GM18870 (cell line): Measurements from ENCODE around the gene KIF6.
"Not testable (repeated sequence)": the region's sequence is repeated elsewhere in the genome, so short reads cannot be mapped to it uniquely, and the experiment has no call there.

ENCODE experiments used
- ATAC-seq: cut with Tn5 transposase; IDR thresholded peaks from one replicate; pipeline ENCODE4 v1.9.1; 2021; ENCODE audit warnings: moderate library complexity; ENCODE audit not compliant: unreplicated experiment

The KIF6 gene

DNA sequence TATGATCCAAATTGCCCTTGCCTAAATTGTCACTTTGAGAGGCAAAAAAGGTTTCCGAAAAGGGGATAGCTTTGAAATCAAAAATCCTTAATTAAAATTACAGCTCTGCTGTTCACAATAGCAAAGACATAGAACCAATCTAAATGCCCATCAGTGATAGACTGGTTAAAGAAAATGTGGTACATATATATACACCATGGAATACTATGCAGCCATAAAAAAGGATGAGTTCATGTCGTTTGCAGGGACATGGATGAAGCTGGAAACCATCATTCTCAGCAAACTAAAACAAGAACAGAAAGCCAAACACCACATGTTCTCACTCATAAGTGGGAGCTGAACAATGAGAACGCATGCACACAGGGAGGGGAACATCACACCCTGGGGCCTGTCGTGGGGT lies 1.9 kb downstream of the KIF6 start:
- not testable (repeated sequence) for ATAC-seq

DNA sequence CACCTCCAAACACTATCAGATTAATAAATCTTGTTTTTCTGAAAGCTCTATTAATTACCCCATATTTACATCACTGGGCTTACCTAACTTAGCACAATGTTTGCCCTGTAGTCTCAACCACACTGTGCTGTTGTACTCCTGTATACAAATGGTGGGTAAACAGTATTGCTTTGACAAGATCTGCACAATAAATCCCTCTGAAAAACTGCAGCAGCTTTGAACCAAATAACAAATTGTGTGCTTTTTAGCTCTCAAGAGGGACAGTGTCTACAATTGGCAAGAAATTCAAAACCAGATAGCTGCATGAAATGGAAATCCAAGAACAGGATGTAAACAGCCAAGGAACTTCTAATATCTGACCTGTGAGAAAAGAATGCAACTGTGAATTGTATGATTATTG lies 10.4 kb downstream of the KIF6 start:
- no peak for ATAC-seq

DNA sequence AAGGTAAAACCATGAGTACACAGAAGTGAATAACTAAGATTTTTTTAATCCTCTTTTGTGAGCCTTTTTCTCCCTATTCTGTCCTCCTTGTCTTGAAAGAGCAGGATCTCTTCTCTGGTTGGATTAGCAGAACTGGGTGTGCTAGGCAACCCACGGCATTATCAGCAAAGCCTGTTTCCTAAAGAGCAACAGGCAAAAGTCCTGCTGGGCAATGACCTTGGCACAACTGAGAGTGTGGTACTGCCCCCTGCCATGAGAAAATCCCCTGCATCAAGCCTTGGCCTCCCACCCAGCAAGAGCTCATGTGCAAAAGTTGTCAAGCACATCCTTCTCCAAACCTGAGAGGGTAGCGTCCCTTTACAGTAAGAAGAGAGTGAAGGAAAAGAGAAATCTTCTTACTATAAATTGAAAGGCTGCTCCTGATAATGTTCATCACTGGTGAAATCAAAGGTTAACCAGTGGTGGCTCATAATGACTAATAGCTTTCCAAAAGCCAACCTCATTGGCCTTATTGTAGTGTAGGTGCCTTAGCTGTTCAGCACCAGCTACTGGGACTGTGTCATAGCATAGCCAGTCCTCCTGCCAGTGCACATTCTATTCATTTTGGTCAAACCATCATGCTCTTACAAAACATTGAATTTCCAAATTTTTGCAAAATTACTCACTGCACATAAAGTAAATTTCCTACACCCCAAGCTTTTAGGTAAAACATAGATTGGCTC lies 17.1 kb downstream of the KIF6 start:
- ATAC-seq = no peak

- no peak for ATAC-seq
Measured at GRCh38 chr6:39706819-39707335, 18.3 kb downstream of the KIF6 start.

DNA sequence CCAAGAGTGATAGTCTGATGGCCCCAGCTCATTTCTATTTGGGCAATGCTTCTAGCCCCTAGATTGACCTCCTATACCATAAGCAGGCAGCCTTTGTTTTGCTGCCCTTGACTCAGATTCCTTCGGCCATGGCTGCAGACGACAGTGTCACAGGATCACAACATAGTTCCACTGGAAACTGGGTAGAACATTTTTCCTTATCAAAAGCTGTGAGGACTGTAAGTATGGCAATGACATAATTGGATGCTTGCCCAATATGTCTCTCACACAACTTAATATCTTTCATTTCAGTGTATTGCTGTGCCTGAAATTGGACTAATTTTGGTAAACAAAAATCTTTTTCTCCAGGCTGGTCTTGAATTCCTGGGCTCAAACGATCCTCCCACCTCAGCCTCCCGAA lies 22.9 kb downstream of the KIF6 start:
- ATAC-seq = no peak

- no peak for ATAC-seq
Measured at GRCh38 chr6:39700362-39700761, 24.8 kb downstream of the KIF6 start.

GRCh38 chr6:39698789-39699188 lies 26.4 kb downstream of the KIF6 start:
- no peak for ATAC-seq

- ATAC-seq = peak; percentile 38
Measured at GRCh38 chr6:39696986-39697788, 28.0 kb downstream of the KIF6 start.

DNA sequence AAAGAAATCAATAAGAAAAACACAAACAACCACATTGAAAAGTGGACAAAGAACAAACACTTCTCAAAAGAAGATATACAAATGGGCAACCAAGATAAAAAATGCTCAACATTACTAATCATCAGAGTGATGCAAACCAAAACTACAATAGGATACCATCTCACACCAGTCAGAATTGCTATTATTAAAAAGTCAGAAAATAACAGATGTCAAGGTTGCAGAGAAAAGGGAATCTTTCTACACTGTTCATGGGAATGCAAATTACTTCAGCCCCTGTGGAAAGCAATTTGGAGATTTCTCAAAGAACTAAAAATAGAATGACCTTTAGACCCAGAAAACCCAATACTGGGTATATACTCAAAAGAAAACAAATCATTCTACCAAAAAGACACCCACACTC lies 29.8 kb downstream of the KIF6 start:
- ATAC-seq = no peak

GRCh38 chr6:39693206-39693605 lies 32.0 kb downstream of the KIF6 start:
- ATAC-seq = no peak

DNA sequence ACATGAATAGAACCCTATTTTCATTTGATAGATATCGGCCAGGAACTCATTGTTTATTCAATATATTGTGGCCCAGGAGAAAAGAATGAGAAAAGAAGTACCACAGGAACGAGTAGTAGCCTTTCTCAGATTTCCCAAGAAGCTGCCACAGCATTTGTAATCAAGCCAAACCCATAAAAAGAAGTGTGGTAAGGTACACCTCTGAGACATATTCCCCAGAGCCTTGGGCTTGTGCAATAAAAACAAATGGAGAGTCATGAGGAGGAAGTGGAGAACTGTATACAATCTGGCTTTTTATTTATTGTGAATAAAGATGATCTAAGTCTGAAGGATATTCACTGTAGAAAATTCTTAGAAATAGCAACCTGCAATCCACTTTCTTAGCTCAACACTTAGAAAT lies 36.7 kb downstream of the KIF6 start:
- no peak for ATAC-seq

GRCh38 chr6:39686976-39687375 lies 38.2 kb downstream of the KIF6 start:
- no peak for ATAC-seq

GRCh38 chr6:39685938-39686337 lies 39.3 kb downstream of the KIF6 start:
- ATAC-seq = no peak

DNA sequence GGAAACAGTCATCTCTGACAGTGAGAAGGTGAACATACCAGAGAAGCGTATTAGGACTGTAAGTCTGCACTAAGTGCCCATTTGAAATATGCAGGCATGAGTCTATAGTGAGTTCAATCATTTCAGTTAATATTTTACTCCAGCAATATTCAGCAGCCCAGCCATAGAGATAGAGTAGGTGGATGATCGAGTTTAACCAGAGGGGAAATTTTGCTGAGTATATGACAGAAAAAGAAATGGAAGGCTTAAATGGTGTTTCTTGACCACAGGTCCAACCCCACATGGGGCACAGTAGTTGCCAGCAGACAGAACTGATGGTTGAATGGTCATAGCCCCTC lies 39.8 kb downstream of the KIF6 start:
- ATAC-seq = no peak

DNA sequence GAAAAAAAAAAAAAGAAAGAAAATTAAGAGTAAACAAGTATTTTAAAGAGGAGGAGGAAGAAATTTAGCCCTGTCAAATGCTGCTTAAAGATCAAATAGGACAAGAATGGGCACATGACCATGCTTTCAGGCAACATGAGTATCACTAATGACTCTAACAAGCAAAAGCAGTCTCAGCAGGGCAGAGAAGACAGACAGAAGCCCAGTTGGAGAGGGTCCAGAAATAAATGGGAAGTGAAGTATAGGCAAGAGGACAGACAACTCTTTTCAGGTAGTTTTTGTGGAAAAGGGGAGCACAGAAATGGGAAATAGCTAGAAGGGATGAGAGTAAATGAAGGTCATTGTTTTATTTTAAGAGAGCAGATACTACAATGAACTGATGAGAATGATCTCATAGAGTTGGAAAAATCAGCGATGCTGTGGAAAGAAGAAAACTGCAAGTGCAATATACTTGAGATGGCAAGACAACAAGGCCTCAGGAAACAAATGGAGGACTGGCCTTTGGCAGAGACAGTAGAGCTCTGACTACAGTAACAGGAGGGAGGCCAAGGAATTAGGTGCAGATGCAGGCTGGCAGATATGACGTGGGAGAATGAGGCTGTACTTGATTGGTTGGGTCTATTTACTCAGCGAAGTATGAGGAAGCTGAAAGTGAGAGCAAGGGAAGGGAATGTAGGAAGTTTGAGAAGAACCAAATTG lies 40.3 kb downstream of the KIF6 start:
- ATAC-seq = no peak

DNA sequence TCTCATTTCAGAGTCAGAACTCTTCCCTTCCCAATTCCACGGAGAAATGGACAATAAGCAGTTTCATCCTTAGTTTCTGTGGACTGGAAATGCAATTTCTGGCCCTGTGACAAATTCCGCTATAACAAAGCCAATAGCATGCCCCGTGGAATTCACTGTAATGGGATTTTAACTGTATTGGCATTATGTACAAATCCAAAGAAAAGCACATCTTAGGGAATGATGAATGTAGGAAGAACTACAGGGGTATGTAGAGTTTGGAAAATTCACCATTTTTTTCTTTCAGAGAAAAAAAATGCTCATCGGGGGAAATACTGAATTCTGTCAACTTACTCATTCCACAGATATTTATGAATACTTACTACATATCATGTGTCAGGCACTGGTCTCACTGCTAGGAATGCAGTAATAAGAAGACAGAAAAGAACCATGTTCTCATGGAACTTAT lies 43.5 kb downstream of the KIF6 start:
- ATAC-seq = no peak

DNA sequence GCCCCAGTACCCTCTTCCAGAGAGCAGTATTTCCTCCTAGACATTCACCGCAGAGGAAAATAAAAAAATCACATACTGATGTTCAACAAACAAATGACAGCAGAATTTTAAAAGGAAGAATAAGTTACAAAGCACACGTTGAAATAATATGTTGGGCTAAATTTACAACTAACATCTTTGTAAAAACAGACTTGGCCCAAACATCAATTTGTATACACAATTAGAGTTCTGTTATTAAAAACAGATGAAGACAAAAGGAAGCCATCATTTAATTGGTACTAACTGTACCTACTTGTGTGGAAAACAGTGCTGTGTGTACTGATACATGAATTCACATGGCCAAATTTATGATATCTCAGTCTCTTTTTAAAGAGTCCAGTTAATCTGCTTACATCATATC lies 46.3 kb downstream of the KIF6 start:
- no peak for ATAC-seq

GRCh38 chr6:39677318-39677717 lies 47.9 kb downstream of the KIF6 start:
- ATAC-seq = not testable (repeated sequence)

- ATAC-seq = no peak
Measured at GRCh38 chr6:39670519-39670918, 54.7 kb downstream of the KIF6 start.

- ATAC-seq = no peak
Measured at GRCh38 chr6:39669973-39670342, 55.2 kb downstream of the KIF6 start.

DNA sequence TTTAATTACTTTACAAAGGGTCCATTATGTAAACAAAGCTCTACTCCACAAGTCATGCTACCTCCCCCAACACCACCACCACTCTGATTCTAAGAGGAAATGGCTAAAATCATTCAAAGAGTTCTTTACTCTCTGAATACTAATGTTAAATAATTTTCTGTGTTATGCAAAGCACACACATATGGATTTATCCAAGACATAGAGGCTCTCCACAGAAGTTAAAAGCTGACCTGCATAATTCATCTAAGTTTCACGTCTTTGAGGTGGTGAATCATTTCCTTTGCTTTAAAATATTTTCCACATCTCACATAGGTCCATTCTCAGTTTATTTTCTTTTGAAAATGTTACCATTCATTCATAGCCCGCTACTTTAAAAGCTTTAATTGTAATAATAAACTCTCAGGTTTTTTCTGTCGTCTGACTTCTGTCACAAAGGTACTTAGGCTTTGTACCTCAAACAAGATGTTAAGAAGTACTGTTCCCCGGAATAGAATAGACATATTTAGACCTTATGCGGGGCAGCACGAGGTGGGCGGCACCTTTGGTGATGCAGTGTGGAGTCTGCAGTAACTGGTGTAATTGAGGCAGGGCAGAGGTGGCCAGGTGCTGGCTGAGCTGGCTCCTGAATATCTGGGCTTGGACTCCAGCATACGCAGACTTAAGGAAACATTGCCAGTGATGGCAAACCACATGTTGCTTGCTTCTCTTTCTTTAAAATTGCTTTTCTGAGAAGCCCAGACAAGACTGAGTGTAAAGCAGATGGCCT lies 55.8 kb downstream of the KIF6 start:
- no peak for ATAC-seq
